ENCODE measurements around the gene EBNA1BP2.

The EBNA1BP2 gene

GRCh38 chr1:43156026-43156425 is 16.1 kb downstream of the EBNA1BP2 start:
- no peak for DNase-seq (ENCODE audit: low read depth)
- no peak overlapping the region for H3K4me3 ChIP-seq (ENCODE audit: low read depth, low read length)
- no peak for TF ChIP-seq MAX (IDR thresholded peaks at IDR 0.05; ENCODE audit: low read depth, low read length)
- no peak for TF ChIP-seq POLR2A (IDR thresholded peaks at IDR 0.05; ENCODE audit: extremely low read depth, insufficient read length)
- TF ChIP-seq CTCF (IDR thresholded peaks at IDR 0.05; ENCODE audit: low read depth, low read length): no peak
- no peak for TF ChIP-seq MYC (IDR thresholded peaks at IDR 0.05; ENCODE audit: low read depth, low read length)

- TF ChIP-seq MAX (IDR thresholded peaks at IDR 0.05; ENCODE audit: low read depth, low read length): no peak
- no peak for TF ChIP-seq POLR2A (IDR thresholded peaks at IDR 0.05; ENCODE audit: extremely low read depth, insufficient read length)
- no peak for TF ChIP-seq MYC (IDR thresholded peaks at IDR 0.05; ENCODE audit: low read depth, low read length)
- TF ChIP-seq CTCF (IDR thresholded peaks at IDR 0.05; ENCODE audit: low read depth, low read length): no peak
- H3K4me3 ChIP-seq (ENCODE audit: low read depth, low read length): no peak overlapping the region
- DNase-seq (ENCODE audit: low read depth): no peak
Observed at GRCh38 chr1:43153443-43153842, 18.6 kb downstream of the EBNA1BP2 start.

GRCh38 chr1:43152866-43153265 is 19.2 kb downstream of the EBNA1BP2 start:
- DNase-seq (ENCODE audit: low read depth): no peak
- no peak for TF ChIP-seq CTCF (IDR thresholded peaks at IDR 0.05; ENCODE audit: low read depth, low read length)
- TF ChIP-seq MAX (IDR thresholded peaks at IDR 0.05; ENCODE audit: low read depth, low read length): no peak
- TF ChIP-seq MYC (IDR thresholded peaks at IDR 0.05; ENCODE audit: low read depth, low read length): no peak
- TF ChIP-seq POLR2A (IDR thresholded peaks at IDR 0.05; ENCODE audit: extremely low read depth, insufficient read length): no peak
- H3K4me3 ChIP-seq (ENCODE audit: low read depth, low read length): no peak overlapping the region

GRCh38 chr1:43149889-43150288 is 22.2 kb downstream of the EBNA1BP2 start:
- DNase-seq (ENCODE audit: low read depth): no peak
- TF ChIP-seq CTCF (IDR thresholded peaks at IDR 0.05; ENCODE audit: low read depth, low read length) (no peak), MYC (IDR thresholded peaks at IDR 0.05; ENCODE audit: low read depth, low read length) (no peak), POLR2A (IDR thresholded peaks at IDR 0.05; ENCODE audit: extremely low read depth, insufficient read length) (no peak), MAX (IDR thresholded peaks at IDR 0.05; ENCODE audit: low read depth, low read length) (no peak)
- H3K4me3 ChIP-seq (ENCODE audit: low read depth, low read length): no peak overlapping the region

- TF ChIP-seq POLR2A (IDR thresholded peaks at IDR 0.05; ENCODE audit: extremely low read depth, insufficient read length): no peak
- no peak for TF ChIP-seq MYC (IDR thresholded peaks at IDR 0.05; ENCODE audit: low read depth, low read length)
- no peak for TF ChIP-seq MAX (IDR thresholded peaks at IDR 0.05; ENCODE audit: low read depth, low read length)
- TF ChIP-seq CTCF (IDR thresholded peaks at IDR 0.05; ENCODE audit: low read depth, low read length): no peak
- no peak overlapping the region for H3K4me3 ChIP-seq (ENCODE audit: low read depth, low read length)
- DNase-seq (ENCODE audit: low read depth): no peak
Observed at GRCh38 chr1:43147625-43148327, 24.3 kb downstream of the EBNA1BP2 start.
